NCI-H2107 treated with DMSO at 0.1 percent for 48 hours (cell line): ENCODE measurements around the gene SNRPA.
A peak's percentile ranks its signal among the peaks of the same experiment; 100 is the strongest.
"Not testable (repeated sequence)": the region's sequence is repeated elsewhere in the genome, so short reads cannot be mapped to it uniquely, and the experiment has no call there.

Source experiments
- DNase-seq: peaks from one replicate; lab custom pipeline; 2025; ENCODE audit not compliant: unreplicated experiment; lab: John Stamatoyannopoulos, UW

Gene SNRPA

DNA sequence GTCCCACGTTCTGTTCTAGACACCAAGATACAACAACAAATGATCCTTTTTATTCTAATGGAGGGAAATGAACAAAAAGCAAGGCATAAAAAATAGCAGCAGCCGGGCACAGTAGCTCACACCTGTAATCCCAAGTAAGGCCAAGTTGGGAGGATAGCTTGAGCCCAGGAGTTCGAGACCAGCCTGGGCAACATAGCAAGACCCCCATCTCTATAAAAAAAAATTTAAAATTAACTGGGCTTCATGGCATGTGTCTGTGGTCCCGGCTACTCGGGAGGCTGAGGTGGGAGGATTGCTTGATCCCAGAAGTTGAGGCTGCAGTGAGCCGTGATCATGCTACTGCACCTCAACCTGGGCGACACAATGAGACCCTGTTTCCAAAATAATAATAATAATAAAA is 25.4 kb downstream of the SNRPA start:
- no peak for DNase-seq

GRCh38 chr19:40776932-40777644 is 26.1 kb downstream of the SNRPA start:
- peak; percentile 82 for DNase-seq

- no peak for DNase-seq
Observed at GRCh38 chr19:40777645-40777936, 26.6 kb downstream of the SNRPA start.

DNA sequence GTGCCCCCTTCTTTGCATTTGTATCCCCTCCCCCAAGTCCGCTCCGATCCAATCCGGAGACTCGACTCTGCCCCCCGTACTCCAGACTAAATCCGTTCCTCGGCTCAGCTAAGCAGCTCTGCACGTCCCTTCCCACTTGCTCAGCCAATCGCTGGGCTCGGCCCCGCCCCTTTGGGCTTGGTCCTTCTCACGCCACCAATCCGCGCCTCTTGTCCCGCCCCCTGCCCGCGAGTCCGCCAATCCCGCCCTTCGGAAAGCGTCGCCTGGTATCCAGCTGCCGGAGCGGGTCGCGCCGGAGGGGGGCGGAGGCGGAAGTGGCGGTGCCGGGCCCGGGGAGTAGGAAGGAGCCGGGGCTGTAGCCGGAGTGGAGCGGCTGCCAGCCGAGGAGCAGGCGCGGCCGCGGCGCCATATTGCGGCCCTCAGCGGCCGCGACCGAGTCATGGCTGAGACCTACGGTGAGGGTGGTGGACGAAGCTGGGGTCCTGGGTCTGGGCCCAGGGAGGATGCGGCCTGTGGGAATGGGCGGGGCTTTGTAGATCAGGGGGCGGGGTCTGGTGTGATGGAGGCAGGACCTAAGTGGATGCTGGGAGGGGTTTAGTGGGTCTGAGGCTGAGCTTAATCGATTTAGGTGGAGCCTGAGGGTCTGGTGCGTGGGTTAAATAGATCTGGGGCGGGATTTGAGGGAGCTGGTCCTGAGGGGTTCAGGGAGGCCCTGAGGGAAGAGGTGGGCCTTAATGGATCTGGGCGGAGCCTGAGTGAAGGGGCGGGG is 27.1 kb downstream of the SNRPA start, which contains the start of gene RAB4B:
Gene RAB4B (plus strand): TSS at position 311 of the 769 bp plus-strand sequence. CDS start 129 bp downstream, at position 440.
- DNase-seq: peak; percentile 98

DNA sequence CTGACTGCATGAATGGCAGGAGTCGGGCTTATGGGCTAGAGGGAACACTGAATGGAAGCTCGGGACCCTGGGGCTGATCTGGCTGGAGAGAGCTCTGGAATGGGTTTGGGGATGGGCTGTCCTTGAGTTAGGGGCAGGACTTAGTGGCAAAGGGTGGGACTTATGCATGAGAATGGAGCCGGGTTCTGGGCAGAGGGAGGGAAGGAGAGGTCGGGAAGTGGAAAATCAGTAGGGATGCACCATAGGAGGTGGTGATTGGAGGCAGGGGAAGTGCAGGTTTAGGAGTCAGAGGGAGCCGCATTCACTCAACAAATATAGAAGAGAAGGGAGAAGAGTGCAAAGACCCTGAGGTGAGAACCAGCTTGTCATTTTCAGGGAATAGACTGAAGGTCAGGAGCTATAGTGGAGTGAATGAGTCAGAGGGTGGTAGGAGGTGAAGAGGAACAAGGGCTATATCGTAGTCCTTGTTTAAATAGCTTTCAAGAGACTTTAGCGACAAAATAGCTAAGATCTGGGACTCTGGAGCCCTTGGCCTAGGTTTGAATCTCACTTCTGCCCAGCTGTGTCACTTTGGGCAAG is 27.8 kb downstream of the SNRPA start:
- DNase-seq: no peak

- DNase-seq: no peak
Observed at GRCh38 chr19:40780582-40780981, 29.6 kb downstream of the SNRPA start.

- no peak for DNase-seq
Observed at GRCh38 chr19:40781140-40781539, 30.1 kb downstream of the SNRPA start.

- DNase-seq: no peak
Observed at GRCh38 chr19:40783711-40784110, 32.7 kb downstream of the SNRPA start.

- DNase-seq: not testable (repeated sequence)
Observed at GRCh38 chr19:40784146-40784545, 33.1 kb downstream of the SNRPA start.

GRCh38 chr19:40785526-40785925 is 34.5 kb downstream of the SNRPA start:
- DNase-seq: no peak

- no peak for DNase-seq
Observed at GRCh38 chr19:40786060-40787037, 35.3 kb downstream of the SNRPA start.

GRCh38 chr19:40791349-40791748 is 40.3 kb downstream of the SNRPA start:
- no peak for DNase-seq

DNA sequence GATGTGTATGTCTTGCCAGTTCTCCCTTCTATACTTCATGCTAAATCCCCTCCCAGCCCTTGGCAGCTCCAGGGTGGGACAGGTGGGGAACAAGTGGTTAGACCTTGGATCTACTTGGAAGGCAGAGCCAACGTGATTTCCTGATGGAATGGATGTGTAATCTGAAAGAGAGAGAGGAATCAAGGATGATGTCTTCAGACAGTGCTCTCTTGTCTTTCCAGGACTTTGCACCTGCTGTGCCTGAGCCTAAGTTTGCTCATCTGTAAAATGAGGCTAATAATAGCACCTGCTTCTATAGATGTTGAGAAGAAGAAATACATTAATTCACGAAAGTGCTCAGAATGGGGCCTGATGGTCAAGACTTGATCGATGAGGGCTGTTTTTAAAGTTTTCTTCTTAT is 41.0 kb downstream of the SNRPA start:
- DNase-seq: no peak

GRCh38 chr19:40797166-40797962 is 46.4 kb downstream of the SNRPA start:
- DNase-seq: no peak

DNA sequence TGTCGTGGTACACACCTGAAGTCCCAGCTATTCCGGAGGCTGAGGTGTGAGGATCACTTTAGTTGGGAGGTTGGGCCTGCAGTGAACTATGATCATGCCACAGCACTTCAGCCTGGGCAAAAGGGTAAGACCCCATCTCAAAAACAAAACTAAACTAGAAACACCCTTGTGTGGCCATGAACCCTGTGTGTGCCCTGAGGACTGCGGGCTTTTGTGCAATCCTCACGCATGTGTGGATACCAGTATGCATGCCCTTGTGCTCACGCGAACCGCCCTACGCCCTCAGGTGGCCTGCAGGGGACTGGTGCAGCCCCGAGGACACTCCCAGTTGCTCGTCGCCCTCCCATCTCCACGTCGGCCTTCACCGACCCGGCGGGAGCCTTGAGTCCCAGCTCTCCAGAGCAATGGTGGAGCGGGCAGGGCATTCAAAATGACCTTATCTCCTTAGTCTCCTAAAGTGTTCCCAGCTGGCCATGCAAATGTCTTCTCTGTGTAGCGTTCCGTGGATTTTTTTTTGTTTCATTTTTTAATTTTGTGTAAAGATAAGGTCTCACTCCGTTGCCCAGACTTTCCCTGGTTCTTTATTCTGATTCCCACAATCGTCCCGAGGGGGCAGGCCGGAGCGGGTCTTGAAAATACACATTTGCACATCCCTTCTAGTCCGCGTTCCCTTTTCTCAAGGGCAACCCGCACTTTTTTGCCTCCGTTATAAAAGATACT is 47.1 kb downstream of the SNRPA start:
- no peak for DNase-seq

DNA sequence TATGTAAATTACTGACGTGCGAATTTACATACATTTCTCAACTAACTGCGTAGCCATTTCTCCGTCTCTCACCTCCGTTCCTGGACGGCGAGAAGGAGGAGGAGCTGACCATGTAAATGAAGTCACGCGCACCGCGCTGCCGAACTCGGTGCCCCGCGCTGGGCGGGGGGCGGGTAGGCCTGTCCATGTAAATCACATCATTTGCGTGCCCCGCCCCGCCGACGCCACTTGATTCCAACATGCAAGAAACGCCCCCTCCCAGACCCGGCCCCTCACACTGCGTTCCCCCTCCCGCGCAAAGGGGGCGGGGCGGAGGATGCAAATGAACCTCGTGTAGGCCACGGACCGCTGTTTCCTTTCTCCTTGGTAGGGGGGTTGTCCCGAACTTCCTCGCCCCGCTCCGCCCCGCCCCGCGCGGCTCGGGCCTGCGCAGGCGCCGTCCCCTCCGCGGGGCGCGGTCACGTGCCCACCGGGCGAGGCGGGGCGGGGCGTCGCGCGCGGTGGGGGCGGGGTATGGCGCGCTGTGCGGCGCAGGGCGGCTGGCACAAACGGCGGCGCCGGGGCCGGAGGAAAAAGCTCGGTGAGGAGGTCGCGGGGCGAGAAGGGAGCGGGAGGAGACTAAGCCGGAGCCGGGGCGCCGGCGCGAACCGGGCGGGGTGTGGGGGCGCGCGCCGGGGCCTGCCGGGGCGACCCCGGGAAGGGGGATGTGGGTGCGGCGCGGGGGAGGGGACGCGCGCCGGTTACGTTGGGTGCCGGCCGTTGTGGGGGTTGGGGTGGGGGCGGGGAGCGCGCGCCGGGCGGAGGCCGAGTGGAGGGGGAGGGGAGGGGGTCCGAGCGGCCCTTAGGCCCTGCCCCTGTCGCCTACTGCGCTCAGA is 47.9 kb downstream of the SNRPA start, which contains the start of gene EGLN2:
Gene EGLN2 (plus strand): TSS at position 509 of the 875 bp plus-strand sequence. CDS start 1,382 bp downstream, outside the sequence.
- peak; percentile 92 for DNase-seq

DNA sequence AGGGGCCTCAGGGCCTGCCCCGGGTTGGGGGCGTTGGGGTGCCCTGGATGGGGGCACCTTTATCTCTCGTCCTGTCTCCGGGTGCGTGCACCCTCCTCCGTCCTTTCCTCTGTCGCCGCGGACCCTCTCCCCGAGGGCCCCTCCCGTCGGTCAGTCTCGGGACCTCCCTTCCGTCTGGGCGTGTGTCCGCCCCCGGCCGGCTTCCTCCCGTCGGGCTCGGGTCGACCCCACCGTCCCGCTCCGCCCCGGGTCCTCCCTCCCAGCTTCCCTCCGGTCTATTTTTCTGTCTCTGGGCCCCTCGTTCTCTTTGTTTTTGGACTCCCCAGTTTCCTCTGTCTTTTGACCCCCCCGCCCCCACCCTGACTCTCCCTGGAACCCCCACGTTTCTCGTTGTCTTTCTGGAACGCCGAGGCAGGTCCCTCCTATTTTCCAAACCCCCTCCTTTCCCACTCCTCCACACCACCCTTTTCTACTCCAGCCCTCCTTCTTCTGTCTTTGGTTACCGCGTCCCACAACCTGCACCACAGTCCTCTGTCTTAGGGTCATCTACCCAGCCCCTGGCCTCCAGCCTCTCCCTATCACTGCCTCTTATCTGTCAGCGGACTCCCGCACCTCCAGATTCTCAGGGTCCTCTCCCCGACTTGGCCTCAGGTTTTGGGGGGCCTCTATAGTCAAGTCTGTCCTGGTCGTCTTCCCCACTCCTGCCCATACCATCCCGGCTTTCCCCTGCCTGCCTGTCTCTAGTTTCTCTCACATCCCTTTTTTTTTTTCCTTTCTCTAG is 48.7 kb downstream of the SNRPA start:
- DNase-seq: no peak
